Loucy (cell line): Measurements from ENCODE around the gene KCNJ1.

Source experiments
- CTCF ChIP-seq: fragments of 200-600 bp; sonication (generic); conservative IDR thresholded peaks from 2 replicates; pipeline ENCODE4 v1.5.1; 2014; ENCODE audit warnings: mild to moderate bottlenecking, antibody characterized with exemption, low read length
- EZH2phosphoT487 ChIP-seq: fragments of 200-600 bp; IDR thresholded peaks from 2 replicates; pipeline ENCODE4 v1.6.1; 2018; ENCODE audit warnings: antibody characterized with exemption, mild to moderate bottlenecking, moderate library complexity, borderline replicate concordance

GRCh38 chr11:128803011-128803410, 64.1 kb downstream of the KCNJ1 start:
- TF ChIP-seq CTCF (no peak; the same call in 1 of the 2 replicates), EZH2phosphoT487 (no peak)
